ENCODE data around the gene C20orf96. TPM values are rescaled to one million over a fixed set of nuclear protein-coding genes. Genes with fewer than 3 reads are reported as not detected.

The C20orf96 gene
- total RNA-seq, 1 donor = 2.2 TPM

DNA sequence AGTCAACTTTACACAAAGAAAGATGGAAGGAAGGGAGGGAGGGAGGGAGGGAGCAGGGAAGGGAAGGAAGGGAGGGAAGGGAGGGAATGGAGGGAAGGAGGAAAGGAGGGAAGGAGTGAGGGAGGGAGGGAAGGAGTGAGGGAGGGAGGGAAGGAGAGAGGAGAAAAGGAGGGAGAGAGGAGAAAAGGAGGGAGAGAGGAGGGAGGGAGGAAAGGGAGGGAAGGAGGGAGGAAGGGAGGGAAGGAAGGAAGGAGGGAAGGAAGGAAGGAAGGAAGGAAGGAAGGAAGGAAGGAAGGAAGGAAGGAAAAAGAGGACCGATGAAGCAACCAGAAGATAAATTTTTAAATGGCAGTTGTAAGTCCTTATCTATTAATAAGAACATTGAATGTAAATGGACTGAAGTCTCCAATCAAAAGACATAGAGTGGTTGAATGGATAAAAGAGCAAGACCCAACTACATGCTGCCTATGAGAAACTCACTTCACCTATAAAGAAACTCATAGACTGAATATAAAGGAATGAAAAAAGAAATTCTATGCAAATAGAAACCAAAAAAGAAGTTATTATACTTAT lies 69.2 kb downstream of the C20orf96 start:
- H3K4me3 ChIP-seq (ENCODE audit: insufficient read depth, low read length) = no peak overlapping the region
- H3K4me1 ChIP-seq (ENCODE audit: insufficient read depth, low read length) = no peaks in the 10 kb centered on the region

More for the DNA sequence above, 69.2 kb downstream of the C20orf96 start:
- H3K79me2 ChIP-seq (ENCODE audit: insufficient read depth, low read length) = no peaks in the 10 kb centered on the region
- no peaks in the 10 kb centered on the region for H3K36me3 ChIP-seq (ENCODE audit: insufficient read depth, low read length)
- H2AFZ ChIP-seq (ENCODE audit: low read length) = no peak overlapping the region
- H3K27ac ChIP-seq (ENCODE audit: low read depth, low read length) = no peak overlapping the region
- TF ChIP-seq, protein P1, sequence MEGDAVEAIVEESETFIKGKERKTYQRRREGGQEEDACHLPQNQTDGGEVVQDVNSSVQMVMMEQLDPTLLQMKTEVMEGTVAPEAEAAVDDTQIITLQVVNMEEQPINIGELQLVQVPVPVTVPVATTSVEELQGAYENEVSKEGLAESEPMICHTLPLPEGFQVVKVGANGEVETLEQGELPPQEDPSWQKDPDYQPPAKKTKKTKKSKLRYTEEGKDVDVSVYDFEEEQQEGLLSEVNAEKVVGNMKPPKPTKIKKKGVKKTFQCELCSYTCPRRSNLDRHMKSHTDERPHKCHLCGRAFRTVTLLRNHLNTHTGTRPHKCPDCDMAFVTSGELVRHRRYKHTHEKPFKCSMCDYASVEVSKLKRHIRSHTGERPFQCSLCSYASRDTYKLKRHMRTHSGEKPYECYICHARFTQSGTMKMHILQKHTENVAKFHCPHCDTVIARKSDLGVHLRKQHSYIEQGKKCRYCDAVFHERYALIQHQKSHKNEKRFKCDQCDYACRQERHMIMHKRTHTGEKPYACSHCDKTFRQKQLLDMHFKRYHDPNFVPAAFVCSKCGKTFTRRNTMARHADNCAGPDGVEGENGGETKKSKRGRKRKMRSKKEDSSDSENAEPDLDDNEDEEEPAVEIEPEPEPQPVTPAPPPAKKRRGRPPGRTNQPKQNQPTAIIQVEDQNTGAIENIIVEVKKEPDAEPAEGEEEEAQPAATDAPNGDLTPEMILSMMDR (IDR thresholded peaks at IDR 0.05; ENCODE audit: extremely low read depth, low read depth, low read length) = no peak
- H3K27me3 ChIP-seq (ENCODE audit: insufficient read depth, low read length) = no peaks in the 10 kb centered on the region
- no peak overlapping the region for H3K4me2 ChIP-seq (ENCODE audit: insufficient read depth, low read length)
- no peak for DNase-seq (ENCODE audit: insufficient read length, low spot score, missing footprints)
- H4K20me1 ChIP-seq (ENCODE audit: insufficient read depth, low read length) = no peaks in the 10 kb centered on the region
- H3K9me3 ChIP-seq (ENCODE audit: low read depth, low read length) = no peaks in the 10 kb centered on the region

Other genes starting within 250 kb of the C20orf96 start
- not detected in 2 replicates for gene DEFB125, start 203.1 kb downstream of the C20orf96 start, total RNA-seq
- not detected in 2 replicates for gene DEFB126, start 148.2 kb downstream of the C20orf96 start, total RNA-seq
- not detected in 2 replicates for gene DEFB127, start 133.3 kb downstream of the C20orf96 start, total RNA-seq
- gene DEFB128, start 101.0 kb downstream of the C20orf96 start, total RNA-seq = not detected in 2 replicates
- not detected in 2 replicates for gene DEFB129, start 63.5 kb downstream of the C20orf96 start, total RNA-seq
- gene DEFB132, start 33.0 kb downstream of the C20orf96 start, total RNA-seq = not detected in 2 replicates
- gene ZCCHC3, start 6.8 kb upstream of the C20orf96 start, total RNA-seq = 9.0 and 9.4 TPM in 2 replicates
- 6.2 and 6.9 TPM in 2 replicates for gene SOX12, start 34.8 kb upstream of the C20orf96 start, total RNA-seq
- gene NRSN2, start 56.4 kb upstream of the C20orf96 start, total RNA-seq = 39.5 and 49.6 TPM in 2 replicates
- 176 and 213 TPM in 2 replicates for gene TRIB3, start 90.0 kb upstream of the C20orf96 start, total RNA-seq
- 73.1 and 104 TPM in 2 replicates for gene RBCK1, start 117.5 kb upstream of the C20orf96 start, total RNA-seq
- gene TBC1D20, start 171.8 kb upstream of the C20orf96 start, total RNA-seq = 57.5 and 64.8 TPM in 2 replicates

Measured in osteoblast (primary cell).